Heart right ventricle (tissue), 16 donors: ENCODE measurements around the gene INCENP. TPM values are rescaled to one million over a fixed set of nuclear protein-coding genes. Genes with fewer than 3 reads are reported as not detected.
"Not testable (repeated sequence)": the region's sequence is repeated elsewhere in the genome, so short reads cannot be mapped to it uniquely, and the experiment has no call there.

ENCODE experiments used
- ATAC-seq, 8 donors: fragments of 200-7000 bp; cut with Tn5 transposase; one replicate each; pipeline ENCODE4 v1.9.1; 2020; ENCODE audit warnings: mild to moderate bottlenecking in 8 of 8, moderate library complexity in 8 of 8, moderate number of reproducible peaks in 1 of 8
- DNase-seq, 2 donors: peaks; one replicate each; pipeline ENCODE4 v3.0.0-alpha.2; 2020
- H3K27ac ChIP-seq, 10 donors: fragments of 200-600 bp; sonication (generic) in 2 of 10; one replicate each; pipeline versions ENCODE4 v1.5.0 to v1.8.0; 2020 to 2022; ENCODE audit warnings: mild to moderate bottlenecking in 3 of 10
- H3K27me3 ChIP-seq, 7 donors: fragments of 200-600 bp; one replicate each; pipeline ENCODE4 v1.8.0; 2021 to 2022; ENCODE audit warnings: mild to moderate bottlenecking in 2 of 7
- H3K36me3 ChIP-seq, 9 donors: fragments of 200-600 bp; sonication (generic) in 1 of 9; one replicate each; pipeline versions ENCODE4 v1.5.0 to v1.8.0; 2020 to 2022; ENCODE audit warnings: mild to moderate bottlenecking in 2 of 9
- H3K4me1 ChIP-seq, 9 donors: fragments of 200-600 bp; sonication (generic) in 1 of 9; one replicate each; pipeline versions ENCODE4 v1.5.0 to v1.8.0; 2020 to 2022; ENCODE audit warnings: mild to moderate bottlenecking in 4 of 9
- H3K4me3 ChIP-seq, 10 donors: fragments of 200-600 bp; sonication (generic) in 2 of 10; one replicate each; pipeline versions ENCODE4 v1.5.0 to v1.8.0; 2020 to 2022; ENCODE audit warnings: mild to moderate bottlenecking in 7 of 10, moderate library complexity in 2 of 10
- H3K9me3 ChIP-seq, 11 donors: fragments of 200-600 bp in 10 of 11; sonication (generic) in 2 of 11; one replicate each; pipeline versions ENCODE4 v1.5.0 to v1.8.0; 2013 to 2022; ENCODE audit warnings: mild to moderate bottlenecking in 2 of 11, control low read depth in 1 of 11, moderate library complexity in 1 of 11
- WGBS, 2 donors: extraction: QIAGEN DNeasy Blood & Tissue Kit; methylation state at CpG; one replicate each; pipeline ENCODE4 v1.1.7; 2013; ENCODE audit warnings: inconsistent platforms in 1 of 2; 5-methylcytosine and 5-hydroxymethylcytosine counted together
- intact Hi-C, 10 donors: fragments of 100-400 bp; cut with DNase I; formaldehyde crosslinking; loops; one replicate each; pipeline versions ENCODE4 v1.11.1 to v1.14.2; 2022
- polyA plus RNA-seq, 2 donors: library from polyadenylated mRNA; stranded (reverse); fragments of 200-250 nt; gene quantifications; one replicate each; pipeline ENCODE4 v1.2.3, GENCODE V29; 2013
- total RNA-seq, 10 donors: library from RNA; stranded (reverse); fragmentation: NEBNext Ultra II Directional in 3 of 10; extraction: Animal tissue kit (Norgen Biotek cat#: 25700) in 3 of 10; gene quantifications; one replicate each; pipeline versions ENCODE4 v1.2.1 to v1.2.4, GENCODE V29; 2021 to 2023
- TF ChIP-seq, protein P1 (sequence below), 9 donors: fragments of 200-600 bp; sonication (generic) in 2 of 9; IDR thresholded peaks; one replicate each; pipeline versions ENCODE4 v1.5.0 to v1.8.0; 2021 to 2022; ENCODE audit warnings: antibody characterized with exemption in 9 of 9, mild to moderate bottlenecking in 5 of 9, moderate library complexity in 1 of 9
- donor health status: Arrhythmogenic right ventricular cardiomyopathy.
- donor health status: ischemic (EF 13 %, LVEDD 7.1; RV severe dilation, severe dysfunction).
- donor health status: healthy with polysubstance abuse.
- donor health status: DM: no; HTN: yes; CAD: no.
- donor health status: DM: no; HTN: no; CAD: no.
- donor health status: ischemic (EF 25% LVEDD 6.9; RV normal size, moderate dysfunction).
- donor health status: ischemic (EF 25% LVEDD 5.7; RV mildly dilated, moderate dysfunction).
- donor health status: healthy.
- donor health status: DM: yes; HTN: yes; CAD: no.
- donor health status: Ischemic cardiomyopathy.
- donor health status: ischemic (EF 35%, LVEDD 5.7; RV mildly dilated, moderate dysfunction).
- donor health status: nonischemic (EF 11% LVEDD 7.7; RV severe dilation, severe dysfunction).
- donor health status: DM: yes; HTN: yes; CAD: no.
- donor health status: PGD.
- donor health status: ischemic (EF 29% LVEDD 5.4; RV normal size, mild dysfunction).
- donor health status: nonischemic (EF 23%, LVEDD 6.1; RV moderate dilation, normal function).

INCENP gene
- total and polyA plus RNA-seq, 12 donors: 2.1 to 20.0 (median 12.3) TPM

- ATAC-seq (no peak), DNase-seq (no peak)
- Histone ChIP-seq H3K36me3 (no peaks in the 10 kb centered on the region), H3K27me3 (peaks cover 0 to 64% (median 32%) of the 10 kb centered on the region in 7 donors), H3K9me3 (no peaks in the 10 kb centered on the region), H3K4me3 (no peak overlapping the region), H3K4me1 (no peaks in the 10 kb centered on the region), H3K27ac (no peak overlapping the region)
- TF ChIP-seq, protein P1, sequence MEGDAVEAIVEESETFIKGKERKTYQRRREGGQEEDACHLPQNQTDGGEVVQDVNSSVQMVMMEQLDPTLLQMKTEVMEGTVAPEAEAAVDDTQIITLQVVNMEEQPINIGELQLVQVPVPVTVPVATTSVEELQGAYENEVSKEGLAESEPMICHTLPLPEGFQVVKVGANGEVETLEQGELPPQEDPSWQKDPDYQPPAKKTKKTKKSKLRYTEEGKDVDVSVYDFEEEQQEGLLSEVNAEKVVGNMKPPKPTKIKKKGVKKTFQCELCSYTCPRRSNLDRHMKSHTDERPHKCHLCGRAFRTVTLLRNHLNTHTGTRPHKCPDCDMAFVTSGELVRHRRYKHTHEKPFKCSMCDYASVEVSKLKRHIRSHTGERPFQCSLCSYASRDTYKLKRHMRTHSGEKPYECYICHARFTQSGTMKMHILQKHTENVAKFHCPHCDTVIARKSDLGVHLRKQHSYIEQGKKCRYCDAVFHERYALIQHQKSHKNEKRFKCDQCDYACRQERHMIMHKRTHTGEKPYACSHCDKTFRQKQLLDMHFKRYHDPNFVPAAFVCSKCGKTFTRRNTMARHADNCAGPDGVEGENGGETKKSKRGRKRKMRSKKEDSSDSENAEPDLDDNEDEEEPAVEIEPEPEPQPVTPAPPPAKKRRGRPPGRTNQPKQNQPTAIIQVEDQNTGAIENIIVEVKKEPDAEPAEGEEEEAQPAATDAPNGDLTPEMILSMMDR (IDR thresholded peaks at IDR 0.05): peak in 1 of 9 donors; percentile 9
- intact Hi-C loops: no loop called here
- WGBS, 2 donors: 57 to 68% methylated on average over 7 of the region's 7 CpGs
Observed at GRCh38 chr11:62195945-62196344, 72.1 kb downstream of the INCENP start.

DNA sequence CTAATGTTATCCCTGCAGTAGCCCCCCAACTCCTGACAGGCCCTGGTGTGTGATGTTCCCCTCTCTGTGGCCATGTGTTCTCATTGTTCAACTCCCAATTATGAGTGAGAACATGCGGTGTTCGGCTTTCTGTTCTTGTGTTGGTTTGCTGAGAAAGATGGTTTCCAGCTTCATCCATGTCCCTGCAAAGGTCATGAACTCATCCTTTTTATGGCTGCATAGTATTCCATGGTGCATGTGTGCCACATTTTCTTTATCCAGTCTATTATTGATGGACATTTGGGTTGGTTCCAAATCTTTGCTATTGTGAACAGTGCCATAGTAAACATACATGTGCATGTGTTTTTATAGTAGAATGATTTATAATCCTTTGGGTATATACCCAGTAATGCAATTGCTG, 73.6 kb downstream of the INCENP start:
- 71 to 98% methylated on average over 2 of the region's 2 CpGs for WGBS, 2 donors
- H3K4me3 ChIP-seq, H3K4me1 ChIP-seq, H3K27ac ChIP-seq, DNase-seq, intact Hi-C loops, H3K9me3 ChIP-seq, ATAC-seq, H3K36me3 ChIP-seq: not testable (repeated sequence)
- peaks cover 0 to 57% (median 30%) of the 10 kb centered on the region in 7 donors for H3K27me3 ChIP-seq

DNA sequence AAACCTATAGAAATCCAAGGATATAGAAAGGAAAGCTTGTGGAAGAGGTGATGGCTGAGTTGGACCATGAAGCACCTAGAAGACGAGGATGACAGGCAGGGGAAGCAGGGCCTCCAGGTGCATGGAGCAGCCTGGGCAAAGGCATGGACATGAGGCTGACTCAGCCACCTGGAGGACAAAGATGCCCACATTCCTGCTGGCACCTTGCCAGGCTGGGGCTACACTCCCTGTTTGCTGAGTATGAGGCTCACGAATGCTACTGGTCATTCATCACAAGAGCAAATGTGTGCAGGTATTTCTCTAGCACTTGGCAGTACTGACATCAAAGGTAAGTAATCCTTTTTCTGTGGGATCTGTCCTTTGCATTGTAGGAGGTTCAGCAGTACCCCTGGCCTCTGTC, 77.6 kb downstream of the INCENP start:
- WGBS, 2 donors: 77 to 79% methylated on average over 2 of the region's 2 CpGs
- intact Hi-C loops: no loop called here
- no peak overlapping the region for H3K27ac ChIP-seq

More for the DNA sequence above, 77.6 kb downstream of the INCENP start:
- DNase-seq (no peak), ATAC-seq (no peak)
- Histone ChIP-seq H3K4me1 (no peaks in the 10 kb centered on the region), H3K4me3 (no peak overlapping the region), H3K27me3 (peaks cover 0 to 40% (median 6%) of the 10 kb centered on the region in 7 donors), H3K36me3 (no peaks in the 10 kb centered on the region), H3K9me3 (no peaks in the 10 kb centered on the region)
- TF ChIP-seq, protein P1 (IDR thresholded peaks at IDR 0.05): no peak

Other genes with a start within 250 kb of the INCENP start
- 100 to 1,000 TPM in 1 of 10 donors, 10 to 100 TPM in 9; 54.9 to 119 (median 71.1) TPM for gene FADS3, start 232.5 kb upstream of the INCENP start, total RNA-seq
- gene FADS3, start 232.5 kb upstream of the INCENP start, polyA plus RNA-seq: 100 to 1,000 TPM; 119 to 217 TPM
- 10 to 100 TPM in 3 of 10 donors, 1 to 10 TPM in 7; 3.7 to 11.1 (median 6.6) TPM for gene RAB3IL1, start 206.4 kb upstream of the INCENP start, total RNA-seq
- gene RAB3IL1, start 206.4 kb upstream of the INCENP start, polyA plus RNA-seq: 1 to 10 TPM; 8.2 to 9.7 TPM
- 1 to 10 TPM in 5 of 10 donors, under 1 TPM in 5; 0.39 to 1.8 (median 1.2) TPM for gene BEST1, start 173.7 kb upstream of the INCENP start, total RNA-seq
- 1 to 10 TPM; 3.3 to 4.9 TPM for gene BEST1, start 173.7 kb upstream of the INCENP start, polyA plus RNA-seq
- 1,000 to 10,000 TPM; 2,008 to 4,360 (median 2,962) TPM for gene FTH1, start 156.4 kb upstream of the INCENP start, total RNA-seq
- gene FTH1, start 156.4 kb upstream of the INCENP start, polyA plus RNA-seq: 1,000 to 10,000 TPM; 1,346 to 5,199 TPM
- not detected for gene SCGB1D1, start 66.2 kb downstream of the INCENP start, total RNA-seq
- gene SCGB1D1, start 66.2 kb downstream of the INCENP start, polyA plus RNA-seq: not detected
- not detected for gene SCGB2A1, start 84.7 kb downstream of the INCENP start, total RNA-seq
- gene SCGB2A1, start 84.7 kb downstream of the INCENP start, polyA plus RNA-seq: not detected
- gene SCGB1D2, start 118.2 kb downstream of the INCENP start, total RNA-seq: 1 to 10 TPM in 7 of 10 donors, not detected in 3; 1.2 to 4.7 (median 1.8) TPM
- gene SCGB1D2, start 118.2 kb downstream of the INCENP start, polyA plus RNA-seq: 1 to 10 TPM in 1 of 2 donors, under 1 TPM in 1; 0.64 to 6.1 TPM
- not detected for gene SCGB2A2, start 146.1 kb downstream of the INCENP start, total RNA-seq
- gene SCGB2A2, start 146.1 kb downstream of the INCENP start, polyA plus RNA-seq: not detected
- gene SCGB1D4, start 175.1 kb downstream of the INCENP start, total RNA-seq: not detected
- gene SCGB1D4, start 175.1 kb downstream of the INCENP start, polyA plus RNA-seq: not detected
- 1 to 10 TPM; 1.3 to 9.1 (median 2.6) TPM for gene ASRGL1, start 213.4 kb downstream of the INCENP start, total RNA-seq
- gene ASRGL1, start 213.4 kb downstream of the INCENP start, polyA plus RNA-seq: 1 to 10 TPM; 3.1 to 6.5 TPM